PC-3 (cell line): ENCODE data around the gene GSTT2.

ENCODE experiments used
- CTCF ChIP-seq: fragments of 300-600 bp; sonication (generic); conservative IDR thresholded peaks from 2 replicates; pipeline ENCODE4 v1.5.1; 2017; ENCODE audit warnings: antibody characterized with exemption, low read depth, mild to moderate bottlenecking, low read length
- EZH2phosphoT487 ChIP-seq: fragments of 300-600 bp; sonication (generic); IDR thresholded peaks from 2 replicates; pipeline ENCODE4 v1.6.1; 2018; ENCODE audit warnings: mild to moderate bottlenecking, antibody characterized with exemption, low read length, borderline replicate concordance

- TF ChIP-seq EZH2phosphoT487 (no peak), CTCF (no peak)
Measured at GRCh38 chr22:23970201-23970641, 9.7 kb upstream of the GSTT2 start.
